Fibroblast of lung (primary cell): ENCODE measurements around the gene CDH9. TPM values are rescaled to one million over a fixed set of nuclear protein-coding genes. Genes with fewer than 3 reads are reported as not detected.

Experiments
- DNase-seq, 2 donors: peaks; one replicate each; pipeline versions ENCODE4 v3.0.0 to v3.0.0-alpha.2; 2010; ENCODE audit warnings: low read depth in 2 of 2
- H2AFZ ChIP-seq: 2 replicates; pipeline ENCODE4 v1.5.1; 2012; ENCODE audit warnings: low read length, control low read depth, inconsistent platforms
- H3K27ac ChIP-seq: 2 replicates; pipeline ENCODE4 v1.5.1; 2011; ENCODE audit warnings: low read length, control low read depth; ENCODE audit not compliant: insufficient read depth
- H3K27me3 ChIP-seq: 2 replicates; pipeline ENCODE4 v1.5.1; 2011; ENCODE audit warnings: mild to moderate bottlenecking, low read length; ENCODE audit not compliant: control insufficient read depth, insufficient read depth
- H3K36me3 ChIP-seq: 2 replicates; pipeline ENCODE4 v1.5.1; 2011; ENCODE audit warnings: low read length; ENCODE audit not compliant: control insufficient read depth, insufficient read depth
- H3K4me1 ChIP-seq: 2 replicates; pipeline ENCODE4 v1.5.1; 2011; ENCODE audit warnings: low read length; ENCODE audit not compliant: control insufficient read depth, insufficient read depth; ENCODE audit errors: extremely low read depth
- H3K4me2 ChIP-seq: 2 replicates; pipeline ENCODE4 v1.5.1; 2011; ENCODE audit warnings: low read length, control low read depth; ENCODE audit not compliant: insufficient read depth; ENCODE audit errors: extremely low read depth
- H3K4me3 ChIP-seq, 4 experiments: fragments of 200-600 bp in 1 of 4; sonication (generic) in 1 of 4; replicated peaks in 1 of 4; 2 replicates each; pipeline ENCODE4 v1.5.1; 2011 to 2016; ENCODE audit warnings: low read length in 4 of 4, low read depth in 3 of 4, mild to moderate bottlenecking in 3 of 4, control low read depth in 2 of 4, inconsistent platforms in 1 of 4, mixed read lengths in 1 of 4; ENCODE audit not compliant: insufficient read depth in 1 of 4; ENCODE audit errors: control extremely low read depth in 1 of 4
- H3K79me2 ChIP-seq: 2 replicates; pipeline ENCODE4 v1.5.1; 2012; ENCODE audit warnings: mild to moderate bottlenecking, low read length, inconsistent platforms; ENCODE audit not compliant: control insufficient read depth, insufficient read depth
- H3K9ac ChIP-seq: 2 replicates; pipeline ENCODE4 v1.5.1; 2011; ENCODE audit warnings: mild to moderate bottlenecking, low read length, control low read depth; ENCODE audit not compliant: insufficient read depth
- H3K9me3 ChIP-seq: 2 replicates; pipeline ENCODE4 v1.5.1; 2012; ENCODE audit warnings: low read depth, low read length; ENCODE audit not compliant: control insufficient read depth, insufficient read depth
- H4K20me1 ChIP-seq: 2 replicates; pipeline ENCODE4 v1.5.1; 2011; ENCODE audit warnings: low read length; ENCODE audit not compliant: control insufficient read depth, insufficient read depth; ENCODE audit errors: extremely low read depth
- EZH2 ChIP-seq: IDR thresholded peaks from 2 replicates; pipeline ENCODE4 v1.5.1; 2012; ENCODE audit warnings: low read length, control low read depth, mild to moderate bottlenecking; ENCODE audit errors: missing control alignments
- polyA minus RNA-seq: library from RNA; depleted of rRNA, polyadenylated mRNA; stranded (reverse); fragments of >200 nt; gene quantifications from 2 replicates; pipeline ENCODE4 v1.2.3, GENCODE V29; 2011; ENCODE audit warnings: low replicate concordance
- polyA plus RNA-seq, 2 donors: library from polyadenylated mRNA; depleted of rRNA in 1 of 2; stranded (reverse) in 1 of 2; unstranded in 1 of 2; fragments of >200 nt; gene quantifications; 2 replicates each; pipeline ENCODE4 v1.2.1, GENCODE V29; 2011 to 2012; ENCODE audit warnings: missing spikeins in 1 of 2
- total RNA-seq: library from RNA; depleted of rRNA; stranded (reverse); fragments of >200 nt; gene quantifications from 2 replicates; pipeline ENCODE4 v1.2.1, GENCODE V29; 2014
- TF ChIP-seq, protein P1 (sequence below), 2 donors: IDR thresholded peaks in 1 of 2; conservative IDR thresholded peaks in 1 of 2; 1 replicate in 1 of 2; 2 replicates in 1 of 2; pipeline ENCODE4 v1.5.1; 2011 to 2012; ENCODE audit warnings: low read length in 2 of 2, control low read depth in 1 of 2, inconsistent platforms in 1 of 2, low read depth in 1 of 2, mild to moderate bottlenecking in 1 of 2

The CDH9 gene, protein sequence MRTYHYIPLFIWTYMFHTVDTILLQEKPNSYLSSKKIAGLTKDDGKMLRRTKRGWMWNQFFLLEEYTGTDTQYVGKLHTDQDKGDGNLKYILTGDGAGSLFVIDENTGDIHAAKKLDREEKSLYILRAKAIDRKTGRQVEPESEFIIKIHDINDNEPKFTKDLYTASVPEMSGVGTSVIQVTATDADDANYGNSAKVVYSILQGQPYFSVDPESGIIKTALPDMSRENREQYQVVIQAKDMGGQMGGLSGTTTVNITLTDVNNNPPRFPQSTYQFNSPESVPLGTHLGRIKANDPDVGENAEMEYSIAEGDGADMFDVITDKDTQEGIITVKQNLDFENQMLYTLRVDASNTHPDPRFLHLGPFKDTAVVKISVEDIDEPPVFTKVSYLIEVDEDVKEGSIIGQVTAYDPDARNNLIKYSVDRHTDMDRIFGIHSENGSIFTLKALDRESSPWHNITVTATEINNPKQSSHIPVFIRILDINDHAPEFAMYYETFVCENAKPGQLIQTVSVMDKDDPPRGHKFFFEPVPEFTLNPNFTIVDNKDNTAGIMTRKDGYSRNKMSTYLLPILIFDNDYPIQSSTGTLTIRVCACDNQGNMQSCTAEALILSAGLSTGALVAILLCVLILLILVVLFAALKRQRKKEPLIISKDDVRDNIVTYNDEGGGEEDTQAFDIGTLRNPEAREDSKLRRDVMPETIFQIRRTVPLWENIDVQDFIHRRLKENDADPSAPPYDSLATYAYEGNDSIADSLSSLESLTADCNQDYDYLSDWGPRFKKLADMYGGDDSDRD
- not detected in 2 replicates for total RNA-seq
- polyA plus RNA-seq = not detected in 2 replicates
- not detected in 2 replicates for polyA plus RNA-seq (2012)
- not detected in 2 replicates for polyA minus RNA-seq

DNA sequence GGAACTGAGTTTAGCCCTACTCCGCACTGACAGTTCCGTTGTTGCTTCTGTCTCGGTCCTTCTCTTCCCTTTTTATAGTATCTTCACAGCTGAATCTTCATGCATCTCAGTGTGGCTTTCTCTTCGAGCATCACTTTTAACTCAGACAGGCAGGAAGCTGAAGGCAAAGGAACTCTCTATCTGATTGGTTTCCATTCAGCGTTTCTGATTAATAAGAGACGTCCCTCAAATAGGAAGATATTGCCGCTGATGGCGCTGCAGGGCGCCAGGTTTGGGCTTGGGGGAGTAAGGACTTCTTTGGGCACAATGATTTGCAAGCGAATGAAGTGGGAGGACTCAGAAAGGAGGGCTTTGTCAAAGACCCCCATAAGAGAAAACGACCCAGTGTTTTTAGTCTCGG, at the start of gene CDH9:
TSS of gene CDH9 (minus strand) at position 111 of the 400 bp plus-strand sequence. CDS start 50,253 bp downstream, outside the sequence.
- Histone ChIP-seq H3K9me3 (no peaks in the 10 kb centered on the region), H4K20me1 (no peaks in the 10 kb centered on the region), H3K4me2 (no peak within 1 kb of the TSS), H3K79me2 (no peaks in the 10 kb centered on the region), H3K27ac (no peak within 1 kb of the TSS), H3K4me3 (no peak within 1 kb of the TSS), H3K4me1 (no peaks in the 10 kb centered on the region), H3K9ac (no peak within 1 kb of the TSS), H3K36me3 (no peaks in the 10 kb centered on the region), H3K27me3 (no peaks in the 10 kb centered on the region), H2AFZ (no peak within 1 kb of the TSS)
- TF ChIP-seq EZH2 = no peak
- TF ChIP-seq, protein P1, sequence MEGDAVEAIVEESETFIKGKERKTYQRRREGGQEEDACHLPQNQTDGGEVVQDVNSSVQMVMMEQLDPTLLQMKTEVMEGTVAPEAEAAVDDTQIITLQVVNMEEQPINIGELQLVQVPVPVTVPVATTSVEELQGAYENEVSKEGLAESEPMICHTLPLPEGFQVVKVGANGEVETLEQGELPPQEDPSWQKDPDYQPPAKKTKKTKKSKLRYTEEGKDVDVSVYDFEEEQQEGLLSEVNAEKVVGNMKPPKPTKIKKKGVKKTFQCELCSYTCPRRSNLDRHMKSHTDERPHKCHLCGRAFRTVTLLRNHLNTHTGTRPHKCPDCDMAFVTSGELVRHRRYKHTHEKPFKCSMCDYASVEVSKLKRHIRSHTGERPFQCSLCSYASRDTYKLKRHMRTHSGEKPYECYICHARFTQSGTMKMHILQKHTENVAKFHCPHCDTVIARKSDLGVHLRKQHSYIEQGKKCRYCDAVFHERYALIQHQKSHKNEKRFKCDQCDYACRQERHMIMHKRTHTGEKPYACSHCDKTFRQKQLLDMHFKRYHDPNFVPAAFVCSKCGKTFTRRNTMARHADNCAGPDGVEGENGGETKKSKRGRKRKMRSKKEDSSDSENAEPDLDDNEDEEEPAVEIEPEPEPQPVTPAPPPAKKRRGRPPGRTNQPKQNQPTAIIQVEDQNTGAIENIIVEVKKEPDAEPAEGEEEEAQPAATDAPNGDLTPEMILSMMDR (conservative IDR thresholded peaks at IDR 0.05 in 1 of 2, IDR thresholded peaks at IDR 0.05 in 1 of 2; ENCODE audit: low read depth in 1 of 2, low read length in 2 of 2) = no peak
- no peak for DNase-seq

DNA sequence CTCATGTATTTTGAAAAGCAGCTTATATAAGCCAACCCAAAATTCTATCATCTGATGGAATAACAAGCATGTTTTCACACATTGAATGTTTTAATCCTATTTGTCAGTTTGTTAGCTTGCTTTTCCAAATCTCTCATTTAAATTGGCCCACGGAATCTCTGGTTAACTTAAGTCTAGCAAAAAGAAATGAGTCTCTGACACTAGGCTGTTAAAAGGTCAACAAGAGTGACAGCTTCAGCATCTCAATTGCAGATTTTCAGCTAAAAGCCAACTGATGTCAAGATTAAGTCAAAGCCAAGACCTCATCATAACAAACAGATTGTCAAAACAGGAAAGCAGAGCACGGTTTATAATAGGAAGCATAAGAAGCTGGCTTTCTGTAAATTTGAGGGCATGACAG, 49.4 kb upstream of the CDH9 start:
- no peak for DNase-seq
- no peaks in the 10 kb centered on the region for H4K20me1 ChIP-seq
- no peaks in the 10 kb centered on the region for H3K9me3 ChIP-seq
- H3K36me3 ChIP-seq = no peaks in the 10 kb centered on the region
- no peaks in the 10 kb centered on the region for H3K4me1 ChIP-seq
- no peaks in the 10 kb centered on the region for H3K79me2 ChIP-seq
- no peak overlapping the region for H2AFZ ChIP-seq
- no peak overlapping the region for H3K4me2 ChIP-seq
- no peaks in the 10 kb centered on the region for H3K27me3 ChIP-seq
- no peak overlapping the region for H3K9ac ChIP-seq
- H3K4me3 ChIP-seq = no peak overlapping the region
- no peak overlapping the region for H3K27ac ChIP-seq
- TF ChIP-seq EZH2 = no peak
- TF ChIP-seq, protein P1 (conservative IDR thresholded peaks at IDR 0.05 in 1 of 2, IDR thresholded peaks at IDR 0.05 in 1 of 2; ENCODE audit: low read depth in 1 of 2, low read length in 2 of 2) = no peak
